GM12874 (cell line): ENCODE results near the gene ZNF205.

Source experiments
- CTCF ChIP-seq: IDR thresholded peaks from 2 replicates; pipeline ENCODE4 v1.5.1; 2011; ENCODE audit warnings: low read depth, mild to moderate bottlenecking, control low read depth, low read length, moderate library complexity; ENCODE audit not compliant: insufficient read depth

The ZNF205 gene

DNA sequence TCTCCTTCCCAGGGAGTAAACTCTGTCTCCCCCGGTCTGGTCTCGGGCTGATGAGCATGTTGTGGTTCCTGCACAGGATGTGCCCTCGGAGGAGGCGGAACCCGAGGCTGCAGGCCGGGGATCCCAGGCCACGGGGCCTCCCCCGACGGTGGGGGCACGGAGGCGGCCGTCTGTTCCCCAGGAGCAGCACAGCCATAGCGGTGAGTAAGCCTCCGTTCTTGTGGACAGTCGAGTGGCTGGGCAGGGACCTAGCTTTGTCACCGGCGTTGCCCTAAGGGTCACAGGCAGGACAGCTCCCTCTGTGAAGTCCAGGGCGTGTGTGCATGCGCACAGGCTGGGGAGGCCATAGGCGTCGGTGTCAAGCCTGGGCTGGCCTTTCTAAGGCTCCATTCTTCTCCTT is 26.0 kb downstream of the ZNF205 start:
- TF ChIP-seq CTCF = no peak

GRCh38 chr16:3138823-3139426 is 26.5 kb downstream of the ZNF205 start:
- no peak for TF ChIP-seq CTCF

GRCh38 chr16:3140603-3141427 is 28.4 kb downstream of the ZNF205 start:
- no peak for TF ChIP-seq CTCF

DNA sequence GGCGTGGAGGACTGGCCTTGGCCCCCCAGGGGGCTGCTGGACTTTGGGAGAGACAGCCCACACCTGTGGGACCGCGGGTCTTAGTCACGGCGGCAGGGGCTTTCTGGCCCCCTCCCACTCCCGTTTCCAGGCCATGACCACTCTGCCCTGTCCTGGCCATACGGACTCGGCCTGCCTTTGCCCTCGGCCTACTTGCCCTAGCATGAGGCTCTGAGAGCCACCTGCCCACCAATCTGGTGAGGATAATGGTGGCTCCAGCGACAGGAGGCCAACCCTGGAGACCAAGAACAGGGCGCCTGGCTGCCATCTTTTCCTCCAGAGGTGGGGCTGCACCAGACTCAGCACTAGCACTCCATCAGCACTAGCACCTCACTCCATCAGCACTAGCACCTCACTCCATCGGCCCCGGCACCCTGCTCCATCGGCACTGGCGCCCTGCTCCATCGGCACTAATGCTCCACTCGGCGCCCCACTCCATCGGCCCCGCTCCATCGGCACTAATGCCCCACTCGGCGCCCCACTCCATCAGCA is 29.5 kb downstream of the ZNF205 start:
- no peak for TF ChIP-seq CTCF

DNA sequence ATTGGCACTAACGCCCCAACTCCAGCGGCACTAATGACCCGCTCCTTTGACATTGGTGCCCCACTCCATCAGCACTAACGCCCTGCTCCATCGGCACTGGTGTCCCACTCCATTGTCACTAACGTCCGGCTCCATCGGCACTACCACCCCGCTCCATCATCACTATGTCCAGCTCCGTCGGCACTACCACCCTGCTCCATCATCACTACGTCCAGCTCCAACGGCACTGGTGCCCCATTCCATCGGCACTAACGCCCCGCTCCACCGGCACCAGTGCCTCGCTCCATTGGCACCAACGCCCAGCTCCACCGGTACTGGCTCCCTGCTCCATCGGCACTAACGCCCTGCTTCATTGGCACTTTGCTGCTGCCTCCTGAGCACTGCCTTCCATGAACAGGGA is 29.9 kb downstream of the ZNF205 start:
- TF ChIP-seq CTCF = no peak

DNA sequence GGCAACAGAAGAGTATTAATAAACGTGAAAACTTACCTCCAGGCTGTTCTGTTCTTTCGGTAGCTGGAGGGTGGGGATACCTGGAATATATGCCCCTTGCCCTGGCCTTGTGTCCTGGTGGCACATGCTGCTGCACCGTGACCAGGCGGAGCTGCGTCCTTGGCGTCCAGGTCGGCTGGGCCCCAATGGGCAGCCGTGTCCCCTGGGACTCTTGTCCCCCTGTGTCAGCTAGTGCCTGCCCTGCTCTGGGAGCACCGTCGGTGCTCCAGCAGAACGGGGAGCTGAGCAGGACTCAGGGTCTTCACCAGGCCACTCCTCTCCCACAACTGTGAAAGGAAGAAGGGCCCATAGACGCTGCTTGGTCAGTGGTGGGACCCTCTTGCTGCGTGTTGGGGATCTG is 30.4 kb downstream of the ZNF205 start:
- no peak for TF ChIP-seq CTCF

- TF ChIP-seq CTCF = no peak
These were observed 30.8 kb downstream of the ZNF205 start for GRCh38 chr16:3143189-3143588.
